Stomach (tissue), 9 donors: ENCODE data around the gene ASB7. TPM values are rescaled to one million over a fixed set of nuclear protein-coding genes. Genes with fewer than 3 reads are reported as not detected.

Experiments used
- DNase-seq, 2 donors: peaks; one replicate each; pipeline versions ENCODE4 v3.0.0 to v3.0.0-alpha.2; 2013 to 2019
- H3K27ac ChIP-seq, 5 donors: fragments of 200-600 bp in 4 of 5; sonication (generic) in 4 of 5; one replicate each; pipeline ENCODE4 v1.5.1; 2013 to 2019; ENCODE audit warnings: mild to moderate bottlenecking in 1 of 5, moderate library complexity in 1 of 5
- H3K27me3 ChIP-seq, 3 donors: fragments of 200-600 bp; sonication (generic); one replicate each; pipeline ENCODE4 v1.5.1; 2017 to 2019; ENCODE audit warnings: mixed run types in 1 of 3
- H3K36me3 ChIP-seq, 4 donors: fragments of 200-600 bp; sonication (generic); 1 replicate in 3 of 4; 2 replicates in 1 of 4; pipeline ENCODE4 v1.5.1; 2016 to 2019
- H3K4me1 ChIP-seq, 4 donors: fragments of 200-600 bp; sonication (generic); one replicate each; pipeline ENCODE4 v1.5.1; 2016 to 2019
- H3K4me3 ChIP-seq, 4 donors: fragments of 200-600 bp; sonication (generic) in 3 of 4; one replicate each; pipeline ENCODE4 v1.5.1; 2016 to 2019; ENCODE audit warnings: mild to moderate bottlenecking in 1 of 4
- H3K9me3 ChIP-seq, 4 donors: fragments of 200-600 bp; sonication (generic); one replicate each; pipeline ENCODE4 v1.5.1; 2016 to 2019
- CTCF ChIP-seq, 7 experiments: fragments of 450-650 bp in 4 of 7; fragments of 200-600 bp in 3 of 7; sonication (generic) in 3 of 7; IDR thresholded peaks; one replicate each; pipeline ENCODE4 v1.5.1; 2016 to 2019; ENCODE audit warnings: antibody characterized with exemption in 7 of 7, control low read depth in 2 of 7, mild to moderate bottlenecking in 1 of 7
- EP300 ChIP-seq: sonication (generic); formaldehyde crosslinking; IDR thresholded peaks from one replicate; pipeline ENCODE4 v1.6.1; 2017; ENCODE audit warnings: antibody characterized with exemption
- POLR2A ChIP-seq, 4 donors: fragments of 450-650 bp; IDR thresholded peaks; one replicate each; pipeline ENCODE4 v1.6.1; 2016; ENCODE audit warnings: antibody characterized with exemption in 4 of 4, control low read depth in 2 of 4, mild to moderate bottlenecking in 1 of 4, moderate library complexity in 1 of 4
- POLR2AphosphoS5 ChIP-seq, 3 donors: sonication (generic); formaldehyde crosslinking; IDR thresholded peaks; one replicate each; pipeline ENCODE4 v1.6.1; 2016; ENCODE audit warnings: antibody characterized with exemption in 3 of 3
- WGBS, 5 donors: extraction: QIAGEN DNeasy Blood & Tissue Kit in 3 of 5; methylation state at CpG; one replicate each; pipeline versions ENCODE4 v1.1.5 to v1.1.7; 2013 to 2018; 5-methylcytosine and 5-hydroxymethylcytosine counted together
- intact Hi-C: fragments of 100-400 bp; cut with DNase I; formaldehyde crosslinking; loops from one replicate; pipeline ENCODE4 v1.15.1; 2023; ENCODE audit warnings: low total_unique reads
- polyA plus RNA-seq, 3 donors: library from polyadenylated mRNA; stranded (reverse); fragments of 200-250 nt; gene quantifications; one replicate each; pipeline ENCODE4 v1.2.3, GENCODE V29; 2013
- small RNA-seq, 4 donors: library from RNA; depleted of rRNA; stranded (forward); fragments of <200 nt; gene quantifications; one replicate each; pipeline ENCODE3, GENCODE V24; 2016
- total RNA-seq, 5 donors: library from RNA; depleted of rRNA; stranded (reverse); fragments of >200 nt; gene quantifications; one replicate each; pipeline versions ENCODE4 v1.1.0 to v1.2.3, GENCODE V29; 2014 to 2016
- donor health status: healthy with polysubstance abuse.
- donor health status: Bipolar disorder and iron deficiency.
- donor health status: healthy.

Gene ASB7
- total and polyA plus RNA-seq, 8 donors, result 2.8 to 73.9 (median 10.9) TPM

- TF ChIP-seq POLR2A (IDR thresholded peaks at IDR 0.05) (no peak), CTCF (IDR thresholded peaks at IDR 0.05) (no peak), EP300 (no peak), POLR2AphosphoS5 (IDR thresholded peaks at IDR 0.05) (peak in 1 of 3 donors; percentile 41)
- H3K27me3 ChIP-seq, result no peaks in the 10 kb centered on the region
- intact Hi-C loops, result no loop called here
- H3K4me1 ChIP-seq, result no peaks in the 10 kb centered on the region
- WGBS, 5 donors, result 48 to 65% (median 60%) methylated on average over 4 of the region's 4 CpGs
- no peaks in the 10 kb centered on the region for H3K36me3 ChIP-seq
- no peak overlapping the region for H3K4me3 ChIP-seq
- DNase-seq, result peak in 1 of 2 donors; percentile 71
- peaks cover 0 to 5% (median 2%) of the 10 kb centered on the region in 4 donors for H3K9me3 ChIP-seq
- H3K27ac ChIP-seq, result peak overlapping the region in 4 of 5 donors; percentile 39 to 66 (median 52)
Observed at GRCh38 chr15:100694381-100695021, 92.1 kb downstream of the ASB7 start.

- TF ChIP-seq CTCF (IDR thresholded peaks at IDR 0.05), result no peak
- no peak for TF ChIP-seq POLR2AphosphoS5 (IDR thresholded peaks at IDR 0.05)
- no peak for TF ChIP-seq EP300
- TF ChIP-seq POLR2A (IDR thresholded peaks at IDR 0.05), result no peak
- Histone ChIP-seq H3K9me3 (peaks cover 0 to 5% (median 2%) of the 10 kb centered on the region in 4 donors), H3K27ac (peak overlapping the region in 4 of 5 donors; percentile 39 to 66 (median 52)), H3K4me1 (no peaks in the 10 kb centered on the region), H3K4me3 (no peak overlapping the region), H3K36me3 (no peaks in the 10 kb centered on the region), H3K27me3 (no peaks in the 10 kb centered on the region)
- WGBS, 5 donors, result 81 to 94% (median 90%) methylated on average over 3 of the region's 3 CpGs
- intact Hi-C loops, result no loop called here
- DNase-seq, result no peak
Observed at GRCh38 chr15:100695048-100695447, 92.7 kb downstream of the ASB7 start.

- Histone ChIP-seq H3K27ac (no peak overlapping the region), H3K4me1 (no peaks in the 10 kb centered on the region), H3K9me3 (peaks cover 0 to 5% (median 2%) of the 10 kb centered on the region in 4 donors), H3K27me3 (no peaks in the 10 kb centered on the region), H3K4me3 (no peak overlapping the region), H3K36me3 (no peaks in the 10 kb centered on the region)
- 70 to 82% (median 75%) methylated on average over 3 of the region's 3 CpGs for WGBS, 5 donors
- TF ChIP-seq CTCF (IDR thresholded peaks at IDR 0.05), result no peak
- no peak for TF ChIP-seq EP300
- no peak for TF ChIP-seq POLR2AphosphoS5 (IDR thresholded peaks at IDR 0.05)
- TF ChIP-seq POLR2A (IDR thresholded peaks at IDR 0.05), result no peak
- DNase-seq, result no peak
- intact Hi-C loops, result no loop called here
Observed at GRCh38 chr15:100696452-100696851, 94.1 kb downstream of the ASB7 start.

Small RNAs within 50 kb of the gene (small RNA-seq; reads per million reads assigned to genes)
- gene RF00019, result 0 reads per million in 4 donors
- 0 reads per million in 4 donors for gene RNU6-181P

Other genes starting within 250 kb of the ASB7 start
- gene CERS3, start 73.6 kb upstream of the ASB7 start, total RNA-seq, result under 1 TPM in 1 of 5 donors, not detected in 4; 0.18 TPM
- 10 to 100 TPM in 1 of 3 donors, not detected in 2; 27.8 TPM for gene CERS3, start 73.6 kb upstream of the ASB7 start, polyA plus RNA-seq
- gene LINS1, start 405 bp upstream of the ASB7 start, total RNA-seq, result 10 to 100 TPM in 2 of 5 donors, 1 to 10 TPM in 3; 1.8 to 39.7 (median 8.2) TPM
- 1 to 10 TPM; 4.6 to 5.9 (median 5.3) TPM for gene LINS1, start 405 bp upstream of the ASB7 start, polyA plus RNA-seq